Retinal pigment epithelial cell (primary cell): ENCODE data around the gene TGM4.

Experiments used
- DNase-seq: peaks from one replicate; pipeline ENCODE4 v3.0.0-alpha.2; 2010; ENCODE audit warnings: low read depth
- H3K4me3 ChIP-seq: 2 replicates; pipeline ENCODE4 v1.5.1; 2011; ENCODE audit warnings: mild to moderate bottlenecking, low read length, control low read depth, moderate library complexity
- CTCF ChIP-seq: conservative IDR thresholded peaks from 2 replicates; pipeline ENCODE4 v1.5.1; 2011; ENCODE audit warnings: low read depth, low read length, control low read depth, inconsistent platforms

Gene TGM4

GRCh38 chr3:44960387-44961026 lies 86.1 kb downstream of the TGM4 start:
- no peak for DNase-seq
- no peak for TF ChIP-seq CTCF
- H3K4me3 ChIP-seq: no peak overlapping the region

- no peak for DNase-seq
- H3K4me3 ChIP-seq: no peak overlapping the region
- no peak for TF ChIP-seq CTCF
Observed at GRCh38 chr3:44961888-44962287, 87.5 kb downstream of the TGM4 start.

DNA sequence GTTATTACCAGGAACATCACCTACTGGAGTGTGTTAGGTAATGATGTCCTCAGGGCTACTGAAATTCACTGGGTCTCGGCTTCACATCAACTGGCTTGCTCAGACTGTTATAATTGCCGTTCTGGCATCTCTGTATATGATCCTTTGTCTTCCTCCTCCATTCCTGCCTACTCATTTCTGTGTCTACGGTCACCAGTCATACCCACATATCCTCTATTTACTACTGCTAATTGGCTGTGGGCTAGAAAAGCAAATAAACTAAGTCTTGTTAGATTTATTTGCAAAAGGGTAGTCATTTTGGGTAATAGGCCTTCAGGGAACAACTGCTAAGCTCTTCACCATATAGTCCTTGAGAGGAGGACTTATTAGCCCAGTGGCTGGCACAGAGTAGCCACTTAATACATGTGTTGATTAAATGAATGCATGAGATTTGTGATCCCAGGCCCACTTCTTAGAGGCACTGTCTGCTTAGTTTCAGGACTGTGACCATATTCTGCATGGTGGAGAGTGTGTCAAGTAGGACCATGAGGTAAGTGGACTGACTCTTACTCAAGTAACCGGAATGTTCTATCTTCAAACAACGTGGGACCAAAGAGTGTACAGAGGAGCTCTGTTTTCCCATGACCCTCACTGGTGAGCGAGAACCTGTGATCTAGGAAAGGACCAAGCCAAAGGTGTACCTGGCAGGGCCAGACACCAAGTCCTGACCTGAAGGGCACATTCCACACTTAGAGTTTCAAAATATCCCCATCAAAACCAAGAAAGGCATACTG lies 88.4 kb downstream of the TGM4 start:
- H3K4me3 ChIP-seq: no peak overlapping the region
- no peak for TF ChIP-seq CTCF
- no peak for DNase-seq

- DNase-seq: no peak
- H3K4me3 ChIP-seq: no peak overlapping the region
- no peak for TF ChIP-seq CTCF
Observed at GRCh38 chr3:44963571-44964325, 89.3 kb downstream of the TGM4 start.
